Measurements from ENCODE around the gene PRKCZ. TPM values are rescaled to one million over a fixed set of nuclear protein-coding genes. Genes with fewer than 3 reads are reported as not detected.

The PRKCZ gene
- total and polyA plus RNA-seq, 9 of the 15 experiments (the other 6 are each of a cell fraction or from before 2014, with no cell fraction given): 0.07 to 3.1 (median 1.3) TPM

GRCh38 chr1:2001773-2002411, 48.3 kb upstream of the PRKCZ start (continued):
- TF ChIP-seq ZNF324 (CRISPR knock-in tag; IDR thresholded peaks at IDR 0.05): no peak
- peak; percentile 60 for TF ChIP-seq ATF7 (IDR thresholded peaks at IDR 0.05)
- no peak for TF ChIP-seq HNRNPL (IDR thresholded peaks at IDR 0.05; ENCODE audit: low read depth, low read length)
- peak; percentile 47 for TF ChIP-seq SMAD4 (CRISPR knock-in tag; conservative IDR thresholded peaks at IDR 0.05)
- TF ChIP-seq ESRRB (CRISPR knock-in tag; IDR thresholded peaks at IDR 0.05; ENCODE audit: borderline replicate concordance): no peak
- TF ChIP-seq HDAC1 (IDR thresholded peaks at IDR 0.05): no peak
- TF ChIP-seq MBD1 (CRISPR knock-in tag; IDR thresholded peaks at IDR 0.05): no peak
- no peak for TF ChIP-seq TAF1 (IDR thresholded peaks at IDR 0.05; ENCODE audit: control insufficient read depth, extremely low read depth, insufficient read depth, low read length, severe bottlenecking)
- TF ChIP-seq NR2C1 (IDR thresholded peaks at IDR 0.05): no peak
- peak; percentile 58 for TF ChIP-seq NR2C1 (tag; IDR thresholded peaks at IDR 0.05)
- TF ChIP-seq ZNF79 (CRISPR knock-in tag; IDR thresholded peaks at IDR 0.05; ENCODE audit: low read depth): no peak
- no peak for TF ChIP-seq NFYB (IDR thresholded peaks at IDR 0.05; ENCODE audit: extremely low read depth, insufficient read length)
- TF ChIP-seq CTCF (IDR thresholded peaks at IDR 0.05 in 2 of 3, conservative IDR thresholded peaks at IDR 0.05 in 1 of 3; ENCODE audit: insufficient read depth in 2 of 3, low read depth in 1 of 3, low read length in 3 of 3): 0 out of 6 replicates have a peak, but pooled peaks of 1 of the 3 experiments have one; percentile 2
- TF ChIP-seq ZNF197 (CRISPR knock-in tag; IDR thresholded peaks at IDR 0.05; ENCODE audit: low read depth): peak; percentile 62; the same call in 1 of the 2 replicates
- no peak for TF ChIP-seq E2F3 (CRISPR knock-in tag; IDR thresholded peaks at IDR 0.05)
- no peak for TF ChIP-seq CBFA2T2 (conservative IDR thresholded peaks at IDR 0.05)
- no peak for TF ChIP-seq ZNF253 (CRISPR knock-in tag; conservative IDR thresholded peaks at IDR 0.05)
- TF ChIP-seq TFE3 (CRISPR knock-in tag; IDR thresholded peaks at IDR 0.05): no peak
- no peak for TF ChIP-seq EZH2 (IDR thresholded peaks at IDR 0.05; ENCODE audit: borderline replicate concordance, low read depth, low read length)
- no peak for TF ChIP-seq ZBED1 (IDR thresholded peaks at IDR 0.05)
- no peak for TF ChIP-seq XRCC3 (IDR thresholded peaks at IDR 0.05)
- TF ChIP-seq ZKSCAN3 (CRISPR knock-in tag; IDR thresholded peaks at IDR 0.05): no peak
- no peak for TF ChIP-seq ZNF354B (CRISPR knock-in tag; IDR thresholded peaks at IDR 0.05)
- TF ChIP-seq NCOA2 (IDR thresholded peaks at IDR 0.05; ENCODE audit: partially characterized antibody in 2 of 2): no peak
